ENCODE results near the gene CRYL1. TPM values are rescaled to one million over a fixed set of nuclear protein-coding genes. Genes with fewer than 3 reads are reported as not detected.

CRYL1 gene
- polyA plus RNA-seq, 2 of the 4 experiments (the other 2 are of a cell fraction), result 4.1 to 17.4 TPM

- Histone ChIP-seq H3K27ac (no peak overlapping the region), H3K4me2 (no peak overlapping the region), H3K9me3 (no peaks in the 10 kb centered on the region), H3K4me3 (no peak overlapping the region), H3K4me1 (no peaks in the 10 kb centered on the region)
- FAIRE-seq (no peak), ATAC-seq (no peak), DNase-seq (ENCODE audit: low read depth in 1 of 2, low spot score in 1 of 2) (no peak)
- WGBS (ENCODE audit: missing lambda C conversion rate), result 66% methylated on average over 8 of the region's 8 CpGs
- TF ChIP-seq SREBF2 (IDR thresholded peaks at IDR 0.05), result no peak
- no peak for TF ChIP-seq RFX5 (IDR thresholded peaks at IDR 0.05)
- TF ChIP-seq E2F6 (IDR thresholded peaks at IDR 0.05; ENCODE audit: borderline replicate concordance, low read depth), result no peak
- no peak for TF ChIP-seq PHF8 (IDR thresholded peaks at IDR 0.05; ENCODE audit: borderline replicate concordance, low read depth)
- TF ChIP-seq EP300 (IDR thresholded peaks at IDR 0.05), result no peak
- TF ChIP-seq RNF2 (IDR thresholded peaks at IDR 0.05; ENCODE audit: borderline replicate concordance, low read depth), result no peak
- TF ChIP-seq, protein P1, sequence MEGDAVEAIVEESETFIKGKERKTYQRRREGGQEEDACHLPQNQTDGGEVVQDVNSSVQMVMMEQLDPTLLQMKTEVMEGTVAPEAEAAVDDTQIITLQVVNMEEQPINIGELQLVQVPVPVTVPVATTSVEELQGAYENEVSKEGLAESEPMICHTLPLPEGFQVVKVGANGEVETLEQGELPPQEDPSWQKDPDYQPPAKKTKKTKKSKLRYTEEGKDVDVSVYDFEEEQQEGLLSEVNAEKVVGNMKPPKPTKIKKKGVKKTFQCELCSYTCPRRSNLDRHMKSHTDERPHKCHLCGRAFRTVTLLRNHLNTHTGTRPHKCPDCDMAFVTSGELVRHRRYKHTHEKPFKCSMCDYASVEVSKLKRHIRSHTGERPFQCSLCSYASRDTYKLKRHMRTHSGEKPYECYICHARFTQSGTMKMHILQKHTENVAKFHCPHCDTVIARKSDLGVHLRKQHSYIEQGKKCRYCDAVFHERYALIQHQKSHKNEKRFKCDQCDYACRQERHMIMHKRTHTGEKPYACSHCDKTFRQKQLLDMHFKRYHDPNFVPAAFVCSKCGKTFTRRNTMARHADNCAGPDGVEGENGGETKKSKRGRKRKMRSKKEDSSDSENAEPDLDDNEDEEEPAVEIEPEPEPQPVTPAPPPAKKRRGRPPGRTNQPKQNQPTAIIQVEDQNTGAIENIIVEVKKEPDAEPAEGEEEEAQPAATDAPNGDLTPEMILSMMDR (IDR thresholded peaks at IDR 0.05), result no peak
- no peak for TF ChIP-seq POLR2A (IDR thresholded peaks at IDR 0.05; ENCODE audit: low read length)
- TF ChIP-seq ESRRA (IDR thresholded peaks at IDR 0.05; ENCODE audit: borderline replicate concordance, low read length), result no peak
- no peak for TF ChIP-seq CHD2 (IDR thresholded peaks at IDR 0.05; ENCODE audit: low read length, partially characterized antibody)
- POLR2A ChIA-PET, result no interaction called here
- CTCF ChIA-PET, result no interaction called here
Measured at GRCh38 chr13:20387441-20387971, 138.2 kb downstream of the CRYL1 start.

DNA sequence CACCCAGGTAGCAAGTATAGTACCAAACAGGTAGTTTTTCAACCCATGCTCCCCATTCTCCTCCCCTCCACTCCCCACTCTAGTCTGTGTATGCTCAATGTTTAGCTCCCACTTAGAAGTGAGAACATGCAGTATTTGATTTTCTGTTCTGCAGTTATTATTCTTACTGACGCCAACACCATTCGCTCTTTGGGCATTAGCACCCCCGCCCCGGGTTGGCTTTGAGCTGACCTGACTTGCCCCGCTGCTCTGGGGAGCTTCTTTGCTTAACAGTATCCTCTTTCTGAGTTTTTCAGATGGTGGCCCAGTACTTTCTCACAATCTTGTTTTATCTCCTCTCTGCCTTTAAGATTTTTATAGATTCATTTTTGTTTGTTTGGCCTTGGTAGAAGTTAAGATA lies 138.7 kb downstream of the CRYL1 start:
- TF ChIP-seq EP300 (IDR thresholded peaks at IDR 0.05), result no peak
- no peak for TF ChIP-seq HOXB13 (CRISPR knock-in tag; IDR thresholded peaks at IDR 0.05; ENCODE audit: low read depth)
- TF ChIP-seq, protein P2, sequence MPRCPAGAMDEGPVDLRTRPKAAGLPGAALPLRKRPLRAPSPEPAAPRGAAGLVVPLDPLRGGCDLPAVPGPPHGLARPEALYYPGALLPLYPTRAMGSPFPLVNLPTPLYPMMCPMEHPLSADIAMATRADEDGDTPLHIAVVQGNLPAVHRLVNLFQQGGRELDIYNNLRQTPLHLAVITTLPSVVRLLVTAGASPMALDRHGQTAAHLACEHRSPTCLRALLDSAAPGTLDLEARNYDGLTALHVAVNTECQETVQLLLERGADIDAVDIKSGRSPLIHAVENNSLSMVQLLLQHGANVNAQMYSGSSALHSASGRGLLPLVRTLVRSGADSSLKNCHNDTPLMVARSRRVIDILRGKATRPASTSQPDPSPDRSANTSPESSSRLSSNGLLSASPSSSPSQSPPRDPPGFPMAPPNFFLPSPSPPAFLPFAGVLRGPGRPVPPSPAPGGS (IDR thresholded peaks at IDR 0.05), result no peak
- TF ChIP-seq CBX2 (IDR thresholded peaks at IDR 0.05; ENCODE audit: borderline replicate concordance, low read depth), result no peak
- no peak for TF ChIP-seq ZFP36 (IDR thresholded peaks at IDR 0.05; ENCODE audit: borderline replicate concordance, partially characterized antibody)
- no peak for TF ChIP-seq NR3C1 (IDR thresholded peaks at IDR 0.05)
- TF ChIP-seq POLR2A (IDR thresholded peaks at IDR 0.05; ENCODE audit: low read length), result no peak
- TF ChIP-seq HEYL (CRISPR knock-in tag; IDR thresholded peaks at IDR 0.05), result no peak
- no peak for TF ChIP-seq FOSB (CRISPR knock-in tag; IDR thresholded peaks at IDR 0.05)
- no peak for TF ChIP-seq RFX5 (IDR thresholded peaks at IDR 0.05)
- no peak for TF ChIP-seq MAZ (IDR thresholded peaks at IDR 0.05; ENCODE audit: borderline replicate concordance, low read depth, low read length)
- no peak for TF ChIP-seq SMC3 (IDR thresholded peaks at IDR 0.05)
- ChIA-PET POLR2A (no interaction called here), CTCF (no interaction called here)
- no peak for ATAC-seq
- Histone ChIP-seq H3K9me3 (no peaks in the 10 kb centered on the region), H3K4me3 (no peak overlapping the region), H3K27ac (no peak overlapping the region), H3K4me1 (no peaks in the 10 kb centered on the region), H3K4me2 (no peak overlapping the region)
- WGBS (ENCODE audit: missing lambda C conversion rate), result 81% methylated on average over 5 of the region's 5 CpGs
- no peak for DNase-seq (ENCODE audit: low read depth in 1 of 2, low spot score in 1 of 2)
- no peak for FAIRE-seq

- H3K4me1 ChIP-seq, result no peaks in the 10 kb centered on the region
- ATAC-seq (no peak), FAIRE-seq (no peak), DNase-seq (ENCODE audit: low read depth in 1 of 2, low spot score in 1 of 2) (no peak)
- 45% methylated on average over 2 of the region's 2 CpGs for WGBS (ENCODE audit: missing lambda C conversion rate)
- ChIA-PET POLR2A (no interaction called here), CTCF (interaction anchor here (1.2 kb wide), 1 partner anchor 13 kb away, joined by 4 read pairs; no protein-coding TSS in a partner anchor)
- H3K27ac ChIP-seq, result no peak overlapping the region
- no peaks in the 10 kb centered on the region for H3K9me3 ChIP-seq
- no peak overlapping the region for H3K4me3 ChIP-seq
- H3K4me2 ChIP-seq, result no peak overlapping the region
- no peak for TF ChIP-seq TP53 (CRISPR knock-in tag; IDR thresholded peaks at IDR 0.05)
- TF ChIP-seq MAFK (IDR thresholded peaks at IDR 0.05; ENCODE audit: partially characterized antibody), result no peak
- no peak for TF ChIP-seq PHF8 (IDR thresholded peaks at IDR 0.05; ENCODE audit: borderline replicate concordance, low read depth)
- TF ChIP-seq MYC (IDR thresholded peaks at IDR 0.05; ENCODE audit: borderline replicate concordance, low read length), result no peak
- TF ChIP-seq, protein P3, sequence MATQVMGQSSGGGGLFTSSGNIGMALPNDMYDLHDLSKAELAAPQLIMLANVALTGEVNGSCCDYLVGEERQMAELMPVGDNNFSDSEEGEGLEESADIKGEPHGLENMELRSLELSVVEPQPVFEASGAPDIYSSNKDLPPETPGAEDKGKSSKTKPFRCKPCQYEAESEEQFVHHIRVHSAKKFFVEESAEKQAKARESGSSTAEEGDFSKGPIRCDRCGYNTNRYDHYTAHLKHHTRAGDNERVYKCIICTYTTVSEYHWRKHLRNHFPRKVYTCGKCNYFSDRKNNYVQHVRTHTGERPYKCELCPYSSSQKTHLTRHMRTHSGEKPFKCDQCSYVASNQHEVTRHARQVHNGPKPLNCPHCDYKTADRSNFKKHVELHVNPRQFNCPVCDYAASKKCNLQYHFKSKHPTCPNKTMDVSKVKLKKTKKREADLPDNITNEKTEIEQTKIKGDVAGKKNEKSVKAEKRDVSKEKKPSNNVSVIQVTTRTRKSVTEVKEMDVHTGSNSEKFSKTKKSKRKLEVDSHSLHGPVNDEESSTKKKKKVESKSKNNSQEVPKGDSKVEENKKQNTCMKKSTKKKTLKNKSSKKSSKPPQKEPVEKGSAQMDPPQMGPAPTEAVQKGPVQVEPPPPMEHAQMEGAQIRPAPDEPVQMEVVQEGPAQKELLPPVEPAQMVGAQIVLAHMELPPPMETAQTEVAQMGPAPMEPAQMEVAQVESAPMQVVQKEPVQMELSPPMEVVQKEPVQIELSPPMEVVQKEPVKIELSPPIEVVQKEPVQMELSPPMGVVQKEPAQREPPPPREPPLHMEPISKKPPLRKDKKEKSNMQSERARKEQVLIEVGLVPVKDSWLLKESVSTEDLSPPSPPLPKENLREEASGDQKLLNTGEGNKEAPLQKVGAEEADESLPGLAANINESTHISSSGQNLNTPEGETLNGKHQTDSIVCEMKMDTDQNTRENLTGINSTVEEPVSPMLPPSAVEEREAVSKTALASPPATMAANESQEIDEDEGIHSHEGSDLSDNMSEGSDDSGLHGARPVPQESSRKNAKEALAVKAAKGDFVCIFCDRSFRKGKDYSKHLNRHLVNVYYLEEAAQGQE (IDR thresholded peaks at IDR 0.05), result no peak
- TF ChIP-seq CEBPB (IDR thresholded peaks at IDR 0.05), result no peak
- no peak for TF ChIP-seq POLR2AphosphoS2 (conservative IDR thresholded peaks at IDR 0.05; ENCODE audit: low read length)
- TF ChIP-seq ZC3H11A (IDR thresholded peaks at IDR 0.05), result no peak
- TF ChIP-seq POLR2A (IDR thresholded peaks at IDR 0.05; ENCODE audit: low read length), result no peak
- TF ChIP-seq TFCP2L1 (CRISPR knock-in tag; IDR thresholded peaks at IDR 0.05), result no peak
- no peak for TF ChIP-seq JUNB (IDR thresholded peaks at IDR 0.05)
- TF ChIP-seq RCOR1 (IDR thresholded peaks at IDR 0.05; ENCODE audit: low read depth, low read length), result no peak
Measured at GRCh38 chr13:20383058-20383457, 142.6 kb downstream of the CRYL1 start.
